NCI-H345 (cell line): ENCODE measurements around the gene KLHL10.

Experiments used
- DNase-seq: peaks from one replicate; lab custom pipeline; 2025; lab: John Stamatoyannopoulos, UW

KLHL10 gene

DNA sequence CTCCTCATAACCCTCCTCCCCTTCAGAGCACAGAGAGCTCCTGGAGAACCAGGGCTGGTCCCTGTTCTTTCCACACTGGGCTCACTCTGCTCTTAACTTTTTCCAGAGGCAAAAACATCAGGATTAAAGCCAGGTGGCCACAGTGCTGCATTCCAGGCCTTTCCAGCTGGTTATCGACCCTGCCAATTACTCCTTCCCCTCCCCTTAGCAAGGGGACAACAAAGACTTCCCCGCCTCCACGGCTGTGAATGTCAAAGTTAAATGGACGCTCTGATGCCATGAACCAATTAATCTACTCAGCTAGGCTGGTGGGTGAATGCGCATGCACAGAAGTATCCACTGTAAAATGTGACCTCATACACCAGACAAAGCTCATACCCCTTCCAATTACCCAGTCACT, 58.0 kb downstream of the KLHL10 start:
- no peak for DNase-seq

DNA sequence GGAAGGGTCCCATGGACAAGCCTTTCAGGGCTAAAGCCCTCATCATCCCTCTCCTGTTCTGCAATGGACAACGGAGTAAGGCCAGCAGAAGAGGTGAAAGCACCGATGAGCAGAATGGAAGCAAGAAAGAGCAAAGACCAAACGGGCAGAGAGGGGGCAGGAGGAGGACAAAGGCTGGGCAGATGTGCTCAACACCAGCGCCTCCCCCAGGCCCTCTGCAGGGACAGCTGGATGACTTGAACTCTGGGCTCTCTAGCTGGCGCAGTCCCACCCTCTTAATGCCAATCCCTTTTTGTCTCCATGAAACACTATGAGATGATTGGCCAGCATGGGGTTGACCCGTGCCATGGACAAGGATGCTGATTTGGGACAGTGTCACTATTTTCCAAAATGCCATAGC, 59.1 kb downstream of the KLHL10 start:
- no peak for DNase-seq
